Measurements from ENCODE around the gene CAMKK1. TPM values are rescaled to one million over a fixed set of nuclear protein-coding genes. Genes with fewer than 3 reads are reported as not detected.
A peak's percentile ranks its signal among the peaks of the same experiment; 100 is the strongest.

CAMKK1 gene
- total and polyA plus RNA-seq, 2 donors (not counting 1 experiment from before 2014, with no cell fraction given) = 4.5 to 35.9 TPM

- Histone ChIP-seq H2AFZ (ENCODE audit: insufficient read depth, low read depth, low read length, poor library complexity, severe bottlenecking) (no peak overlapping the region), H3K9ac (ENCODE audit: low read length) (no peak overlapping the region), H3K27me3 (replicated peaks in 1 of 4; ENCODE audit: control extremely low read depth in 1 of 4, control insufficient read depth in 3 of 4, insufficient read depth in 4 of 4, low read length in 3 of 4) (no peaks in the 10 kb centered on the region), H4K20me1 (ENCODE audit: control insufficient read depth, insufficient read depth, low read length, poor library complexity, severe bottlenecking) (peaks cover 47% of the 10 kb centered on the region), H3K4me2 (replicated peaks; ENCODE audit: low read depth, low read length, poor library complexity, severe bottlenecking) (no peak overlapping the region), H3K36me3 (replicated peaks in 1 of 2; ENCODE audit: control extremely low read depth in 1 of 2, control insufficient read depth in 1 of 2, extremely low read depth in 1 of 2, insufficient read depth in 2 of 2, low read length in 1 of 2) (peaks cover 8 to 45% of the 10 kb centered on the region in 2 experiments), H3K4me3 (ENCODE audit: control extremely low read depth in 1 of 5, extremely low read depth in 1 of 5, insufficient read depth in 1 of 5, low read depth in 2 of 5, low read length in 4 of 5) (no peak overlapping the region), H3K9me3 (ENCODE audit: control extremely low read depth in 1 of 3, control insufficient read depth in 2 of 3, insufficient read depth in 1 of 3, low read length in 2 of 3) (no peaks in the 10 kb centered on the region), H3K79me2 (ENCODE audit: control insufficient read depth, insufficient read depth, low read length) (peaks cover under 1% of the 10 kb centered on the region), H3K4me1 (ENCODE audit: control insufficient read depth in 2 of 2, insufficient read depth in 2 of 2, low read length in 2 of 2) (peaks cover 6 to 26% of the 10 kb centered on the region in 2 donors), H3K27ac (ENCODE audit: low read length in 2 of 2) (no peak overlapping the region)
- ATAC-seq (ENCODE audit: low read depth) (no peak), DNase-seq (no peak)
- no peaks in the 10 kb centered on the region for H3K27me3 Mint-ChIP-seq
- intact Hi-C loops (cut with micrococcal nuclease) = no loop called here
- TF ChIP-seq EZH2 (IDR thresholded peaks at IDR 0.05; ENCODE audit: borderline replicate concordance, insufficient read depth, low read depth, low read length, poor library complexity, severe bottlenecking) = no peak
- no peak for TF ChIP-seq CTCF (IDR thresholded peaks at IDR 0.05)
- 93% methylated on average over 34 of the region's 40 CpGs for WGBS (ENCODE audit: insufficient coverage)
- peak overlapping the region; percentile 59 for H3K27ac Mint-ChIP-seq
- ChIA-PET POLR2A (interaction anchor here (2.4 kb wide), 1 partner anchor 10 kb away, joined by 13 read pairs; the partner anchor contains the start of gene P2RX1), CTCF (interaction anchor here (1.2 to 5.6 kb wide), 2 partner anchors 10 to 61 kb away, joined by 4 to 30 read pairs; no protein-coding TSS in a partner anchor)
- H3K4me1 Mint-ChIP-seq = peaks cover 40% of the 10 kb centered on the region
- no peaks in the 10 kb centered on the region for H3K9me3 Mint-ChIP-seq (ENCODE audit: insufficient read depth)
- H3K4me3 Mint-ChIP-seq = no peak overlapping the region
These were observed 31.9 kb upstream of the CAMKK1 start for GRCh38 chr17:3924512-3925350.

Data from B cell (primary cell).